ENCODE measurements around the gene PACS2. TPM values are rescaled to one million over a fixed set of nuclear protein-coding genes. Genes with fewer than 3 reads are reported as not detected.
A peak's percentile ranks its signal among the peaks of the same experiment; 100 is the strongest.
"Not testable (repeated sequence)": the region's sequence is repeated elsewhere in the genome, so short reads cannot be mapped to it uniquely, and the experiment has no call there.

PACS2 gene
- polyA plus RNA-seq, 3 donors: 57.6 to 96.7 (median 86.0) TPM

GRCh38 chr14:105356927-105357326, 42.4 kb downstream of the PACS2 start:
- DNase-seq (ENCODE audit: extremely low read depth in 1 of 11, low read depth in 9 of 11, low spot score in 4 of 11): no peak

GRCh38 chr14:105357626-105358025, 43.1 kb downstream of the PACS2 start:
- no peak for DNase-seq (ENCODE audit: extremely low read depth in 1 of 11, low read depth in 9 of 11, low spot score in 4 of 11)

- DNase-seq (ENCODE audit: extremely low read depth in 1 of 11, low read depth in 9 of 11, low spot score in 4 of 11): no peak
Observed at GRCh38 chr14:105358140-105358846, 43.7 kb downstream of the PACS2 start.

- DNase-seq (ENCODE audit: extremely low read depth in 1 of 11, low read depth in 9 of 11, low spot score in 4 of 11): no peak
Observed at GRCh38 chr14:105358943-105359342, 44.4 kb downstream of the PACS2 start.

- not testable (repeated sequence) for DNase-seq (ENCODE audit: extremely low read depth in 1 of 11, low read depth in 9 of 11, low spot score in 4 of 11)
Observed at GRCh38 chr14:105361412-105361811, 46.9 kb downstream of the PACS2 start.

GRCh38 chr14:105363847-105364708, 49.5 kb downstream of the PACS2 start:
- DNase-seq (ENCODE audit: extremely low read depth in 1 of 11, low read depth in 9 of 11, low spot score in 4 of 11): peak in 1 of 11 donors; percentile 17

- no peak for DNase-seq (ENCODE audit: extremely low read depth in 1 of 11, low read depth in 9 of 11, low spot score in 4 of 11)
Observed at GRCh38 chr14:105365101-105365500, 50.6 kb downstream of the PACS2 start.

- no peak for DNase-seq (ENCODE audit: extremely low read depth in 1 of 11, low read depth in 9 of 11, low spot score in 4 of 11)
Observed at GRCh38 chr14:105365681-105366080, 51.1 kb downstream of the PACS2 start.

- no peak for DNase-seq (ENCODE audit: extremely low read depth in 1 of 11, low read depth in 9 of 11, low spot score in 4 of 11)
Observed at GRCh38 chr14:105366386-105367074, 52.0 kb downstream of the PACS2 start.

- no peak for DNase-seq (ENCODE audit: extremely low read depth in 1 of 11, low read depth in 9 of 11, low spot score in 4 of 11)
Observed at GRCh38 chr14:105367116-105368031, 52.8 kb downstream of the PACS2 start.

GRCh38 chr14:105368032-105368417, 53.5 kb downstream of the PACS2 start:
- DNase-seq (ENCODE audit: extremely low read depth in 1 of 11, low read depth in 9 of 11, low spot score in 4 of 11): no peak

- no peak for DNase-seq (ENCODE audit: extremely low read depth in 1 of 11, low read depth in 9 of 11, low spot score in 4 of 11)
Observed at GRCh38 chr14:105368426-105368825, 53.9 kb downstream of the PACS2 start.

GRCh38 chr14:105368910-105369652, 54.5 kb downstream of the PACS2 start:
- DNase-seq (ENCODE audit: extremely low read depth in 1 of 11, low read depth in 9 of 11, low spot score in 4 of 11): no peak

GRCh38 chr14:105369653-105370040, 55.1 kb downstream of the PACS2 start:
- DNase-seq (ENCODE audit: extremely low read depth in 1 of 11, low read depth in 9 of 11, low spot score in 4 of 11): no peak

GRCh38 chr14:105374389-105374788, 59.8 kb downstream of the PACS2 start:
- DNase-seq (ENCODE audit: extremely low read depth in 1 of 11, low read depth in 9 of 11, low spot score in 4 of 11): no peak

- no peak for DNase-seq (ENCODE audit: extremely low read depth in 1 of 11, low read depth in 9 of 11, low spot score in 4 of 11)
Observed at GRCh38 chr14:105375635-105376057, 61.1 kb downstream of the PACS2 start.

- no peak for DNase-seq (ENCODE audit: extremely low read depth in 1 of 11, low read depth in 9 of 11, low spot score in 4 of 11)
Observed at GRCh38 chr14:105376521-105377440, 62.2 kb downstream of the PACS2 start.

Measured in renal cortex interstitium (tissue), 11 donors.